H9 (cell line): ENCODE measurements around the gene TM4SF1. TPM values are rescaled to one million over a fixed set of nuclear protein-coding genes. Genes with fewer than 3 reads are reported as not detected.

Source experiments
- DNase-seq: peaks from one replicate; pipeline ENCODE4 v3.0.0-alpha.2; 2017
- H2AFZ ChIP-seq: one replicate; pipeline ENCODE4 v1.6.1; 2013; ENCODE audit warnings: mild to moderate bottlenecking, low read length, control low read depth, moderate library complexity
- H2AK5ac ChIP-seq: 2 replicates; pipeline ENCODE4 v1.6.1; 2013; ENCODE audit warnings: low read length, control low read depth, mixed read lengths; ENCODE audit not compliant: insufficient read length
- H2BK120ac ChIP-seq: one replicate; pipeline ENCODE4 v1.6.1; 2013; ENCODE audit warnings: low read depth, mild to moderate bottlenecking, low read length, control low read depth, inconsistent platforms; ENCODE audit not compliant: poor library complexity, severe bottlenecking
- H2BK12ac ChIP-seq: 2 replicates; pipeline ENCODE4 v1.6.1; 2013; ENCODE audit warnings: low read length, control low read depth, mixed read lengths, low read depth; ENCODE audit not compliant: insufficient read length
- H2BK15ac ChIP-seq: 2 replicates; pipeline ENCODE4 v1.6.1; 2013; ENCODE audit warnings: low read depth, low read length, control low read depth
- H2BK20ac ChIP-seq: one replicate; pipeline ENCODE4 v1.6.1; 2013; ENCODE audit warnings: low read depth, mild to moderate bottlenecking, low read length, control low read depth, inconsistent platforms; ENCODE audit not compliant: poor library complexity, severe bottlenecking
- H2BK5ac ChIP-seq: 2 replicates; pipeline ENCODE4 v1.6.1; 2013; ENCODE audit warnings: low read length, control low read depth, mixed read lengths; ENCODE audit not compliant: insufficient read length
- H3K14ac ChIP-seq: 2 replicates; pipeline ENCODE4 v1.6.1; 2013; ENCODE audit warnings: low read length, control low read depth; ENCODE audit not compliant: insufficient read depth
- H3K18ac ChIP-seq: 2 replicates; pipeline ENCODE4 v1.6.1; 2013; ENCODE audit warnings: low read depth, mild to moderate bottlenecking, mixed read lengths, low read length, control low read depth; ENCODE audit not compliant: insufficient read length
- H3K23ac ChIP-seq: 2 replicates; pipeline ENCODE4 v1.6.1; 2013; ENCODE audit warnings: low read length, control low read depth, mixed read lengths, low read depth; ENCODE audit not compliant: insufficient read length
- H3K23me2 ChIP-seq: 2 replicates; pipeline ENCODE4 v1.6.1; 2013; ENCODE audit warnings: low read depth, mild to moderate bottlenecking, mixed read lengths, low read length, control low read depth; ENCODE audit not compliant: insufficient read length, poor library complexity, severe bottlenecking
- H3K27ac ChIP-seq: 2 replicates; pipeline ENCODE4 v1.5.1; 2013; ENCODE audit warnings: low read length, control low read depth, mixed read lengths, low read depth; ENCODE audit not compliant: insufficient read length
- H3K27me3 ChIP-seq: 2 replicates; pipeline ENCODE4 v1.6.1; 2013; ENCODE audit warnings: low read length, control low read depth, inconsistent platforms; ENCODE audit not compliant: insufficient read depth
- H3K4ac ChIP-seq: 2 replicates; pipeline ENCODE4 v1.6.1; 2013; ENCODE audit warnings: low read depth, mild to moderate bottlenecking, control low read depth, inconsistent platforms, low read length, moderate library complexity
- H3K4me1 ChIP-seq: 2 replicates; pipeline ENCODE4 v1.6.1; 2013; ENCODE audit warnings: low read length, control low read depth, inconsistent platforms; ENCODE audit not compliant: insufficient read depth
- H3K4me2 ChIP-seq: 2 replicates; pipeline ENCODE4 v1.6.1; 2013; ENCODE audit warnings: low read length, control low read depth, mixed read lengths; ENCODE audit not compliant: insufficient read length, insufficient read depth
- H3K56ac ChIP-seq: 2 replicates; pipeline ENCODE4 v1.6.1; 2013; ENCODE audit warnings: low read depth, mild to moderate bottlenecking, mixed read lengths, low read length, control low read depth; ENCODE audit not compliant: insufficient read length
- H3K79me1 ChIP-seq: 2 replicates; pipeline ENCODE4 v1.6.1; 2013; ENCODE audit warnings: low read depth, mild to moderate bottlenecking, moderate library complexity, low read length, control low read depth, inconsistent platforms; ENCODE audit not compliant: insufficient read depth, poor library complexity, severe bottlenecking
- H3K79me2 ChIP-seq: 2 replicates; pipeline ENCODE4 v1.6.1; 2013; ENCODE audit warnings: low read length, control low read depth, inconsistent platforms; ENCODE audit not compliant: insufficient read depth
- H3K9ac ChIP-seq: 2 replicates; pipeline ENCODE4 v1.6.1; 2013; ENCODE audit warnings: low read length, control low read depth, mixed read lengths; ENCODE audit not compliant: insufficient read length; ENCODE audit errors: extremely low read depth
- H3K9me3 ChIP-seq: one replicate; pipeline ENCODE4 v1.6.1; 2013; ENCODE audit warnings: low read depth, low read length, inconsistent platforms; ENCODE audit not compliant: control insufficient read depth
- H3T11ph ChIP-seq: one replicate; pipeline ENCODE4 v1.6.1; 2013; ENCODE audit warnings: mild to moderate bottlenecking, low read length, control low read depth, inconsistent platforms
- H4K20me1 ChIP-seq: one replicate; pipeline ENCODE4 v1.6.1; 2013; ENCODE audit not compliant: control insufficient read depth, insufficient read length, insufficient read depth
- H4K5ac ChIP-seq: 2 replicates; pipeline ENCODE4 v1.6.1; 2013; ENCODE audit warnings: low read depth, mild to moderate bottlenecking, mixed read lengths, low read length, control low read depth; ENCODE audit not compliant: insufficient read length
- H4K8ac ChIP-seq: replicated peaks from 2 replicates; pipeline ENCODE4 v1.6.1; 2013; ENCODE audit warnings: low read length, control low read depth, mixed read lengths, low read depth; ENCODE audit not compliant: insufficient read length
- H4K91ac ChIP-seq: 2 replicates; pipeline ENCODE4 v1.6.1; 2013; ENCODE audit warnings: low read depth, mild to moderate bottlenecking, moderate library complexity, mixed read lengths, low read length, control low read depth; ENCODE audit not compliant: insufficient read length
- H3K27ac Mint-ChIP-seq, 3 experiments: 2 replicates in 2 of 3; 3 replicates in 1 of 3; pipeline ENCODE4 v1.8.0; 2020 to 2021; ENCODE audit warnings: mixed read lengths in 3 of 3, mild to moderate bottlenecking in 1 of 3, moderate library complexity in 1 of 3
- H3K27me3 Mint-ChIP-seq: 2 replicates; pipeline ENCODE4 v1.8.0; 2021; ENCODE audit warnings: low read depth, mild to moderate bottlenecking, moderate library complexity, mixed read lengths
- H3K36me3 Mint-ChIP-seq, 3 experiments: 2 replicates in 2 of 3; 3 replicates in 1 of 3; pipeline ENCODE4 v1.8.0; 2020 to 2021; ENCODE audit warnings: low read depth in 3 of 3, mixed read lengths in 3 of 3; ENCODE audit not compliant: insufficient read depth in 1 of 3
- H3K4me1 Mint-ChIP-seq, 2 experiments: 2 replicates each; pipeline ENCODE4 v1.8.0; 2020; ENCODE audit warnings: mixed read lengths in 2 of 2
- H3K4me3 Mint-ChIP-seq, 2 experiments: 2 replicates in 1 of 2; 3 replicates in 1 of 2; pipeline ENCODE4 v1.8.0; 2020 to 2021; ENCODE audit warnings: mild to moderate bottlenecking in 2 of 2, mixed read lengths in 2 of 2, moderate library complexity in 1 of 2
- H3K9me3 Mint-ChIP-seq, 2 experiments: 2 replicates in 1 of 2; 3 replicates in 1 of 2; pipeline ENCODE4 v1.8.0; 2020; ENCODE audit warnings: mild to moderate bottlenecking in 2 of 2, mixed read lengths in 2 of 2, moderate library complexity in 1 of 2
- total RNA-seq: library from RNA; stranded (reverse); gene quantifications from 2 replicates; pipeline ENCODE4 v1.2.1, GENCODE V29; 2021
- TF ChIP-seq, protein P1 (sequence below): fragments of 200-600 bp; sonication (generic); conservative IDR thresholded peaks from 3 replicates; pipeline ENCODE4 v1.8.0; 2021; ENCODE audit warnings: antibody characterized with exemption, mild to moderate bottlenecking

TM4SF1 gene
- total RNA-seq, 1 experiment from 2014 or later: 1.2 TPM

DNA sequence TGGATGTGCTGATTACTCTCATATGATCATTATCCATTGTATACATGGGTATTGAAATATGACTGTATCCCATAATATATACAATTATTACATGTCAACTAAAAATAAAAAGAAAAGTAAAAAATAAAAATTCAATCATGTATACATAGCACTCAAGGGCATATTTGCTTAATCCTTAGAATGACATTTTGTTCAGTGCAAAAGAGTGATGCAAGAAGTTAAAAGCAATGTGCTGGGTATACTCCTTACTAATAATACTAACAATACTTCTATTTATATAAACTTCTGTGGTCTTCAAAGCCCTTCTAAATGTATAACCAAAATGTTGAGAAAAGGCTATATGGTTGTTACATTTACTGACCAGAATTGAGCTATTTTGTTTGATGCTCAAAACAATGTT lies 23.2 kb upstream of the TM4SF1 start:
- no peak for DNase-seq
- no peak overlapping the region for H3K27ac ChIP-seq
- Mint-ChIP-seq H3K27me3 (no peaks in the 10 kb centered on the region), H3K4me3 (no peak overlapping the region), H3K36me3 (no peaks in the 10 kb centered on the region; a peak in 2 of 7 replicates), H3K27ac (no peak overlapping the region), H3K4me1 (peaks cover 7 to 8% of the 10 kb centered on the region in 2 experiments), H3K9me3 (no peaks in the 10 kb centered on the region; a peak in 1 of 5 replicates)
- H2BK20ac ChIP-seq: no peak overlapping the region
- no peak overlapping the region for H3K56ac ChIP-seq
- H3K79me1 ChIP-seq: no peaks in the 10 kb centered on the region
- H3K23ac ChIP-seq: no peak overlapping the region
- H3K79me2 ChIP-seq: no peaks in the 10 kb centered on the region
- no peak overlapping the region for H3K4me2 ChIP-seq
- H4K20me1 ChIP-seq: no peaks in the 10 kb centered on the region
- H3K14ac ChIP-seq: no peak overlapping the region
- no peaks in the 10 kb centered on the region for H3K27me3 ChIP-seq
- H3K4ac ChIP-seq: no peak overlapping the region
- no peak overlapping the region for H3T11ph ChIP-seq
- no peak overlapping the region for H4K91ac ChIP-seq
- H3K9ac ChIP-seq: no peak overlapping the region
- no peak overlapping the region for H3K18ac ChIP-seq
- H4K5ac ChIP-seq: no peak overlapping the region
- H2AFZ ChIP-seq: no peak overlapping the region
- H2BK120ac ChIP-seq: no peak overlapping the region
- H3K4me1 ChIP-seq: no peaks in the 10 kb centered on the region
- H3K23me2 ChIP-seq: no peaks in the 10 kb centered on the region
- H2BK15ac ChIP-seq: no peak overlapping the region
- H3K9me3 ChIP-seq: no peaks in the 10 kb centered on the region
- TF ChIP-seq, protein P1, sequence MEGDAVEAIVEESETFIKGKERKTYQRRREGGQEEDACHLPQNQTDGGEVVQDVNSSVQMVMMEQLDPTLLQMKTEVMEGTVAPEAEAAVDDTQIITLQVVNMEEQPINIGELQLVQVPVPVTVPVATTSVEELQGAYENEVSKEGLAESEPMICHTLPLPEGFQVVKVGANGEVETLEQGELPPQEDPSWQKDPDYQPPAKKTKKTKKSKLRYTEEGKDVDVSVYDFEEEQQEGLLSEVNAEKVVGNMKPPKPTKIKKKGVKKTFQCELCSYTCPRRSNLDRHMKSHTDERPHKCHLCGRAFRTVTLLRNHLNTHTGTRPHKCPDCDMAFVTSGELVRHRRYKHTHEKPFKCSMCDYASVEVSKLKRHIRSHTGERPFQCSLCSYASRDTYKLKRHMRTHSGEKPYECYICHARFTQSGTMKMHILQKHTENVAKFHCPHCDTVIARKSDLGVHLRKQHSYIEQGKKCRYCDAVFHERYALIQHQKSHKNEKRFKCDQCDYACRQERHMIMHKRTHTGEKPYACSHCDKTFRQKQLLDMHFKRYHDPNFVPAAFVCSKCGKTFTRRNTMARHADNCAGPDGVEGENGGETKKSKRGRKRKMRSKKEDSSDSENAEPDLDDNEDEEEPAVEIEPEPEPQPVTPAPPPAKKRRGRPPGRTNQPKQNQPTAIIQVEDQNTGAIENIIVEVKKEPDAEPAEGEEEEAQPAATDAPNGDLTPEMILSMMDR: no peak
- no peak overlapping the region for H2BK12ac ChIP-seq
- H2BK5ac ChIP-seq: no peak overlapping the region
- no peak overlapping the region for H2AK5ac ChIP-seq
- H4K8ac ChIP-seq: no peak overlapping the region
